ENCODE data around the gene CYB561A3.
A peak's percentile ranks its signal among the peaks of the same experiment; 100 is the strongest.
"Not testable (repeated sequence)": the region's sequence is repeated elsewhere in the genome, so short reads cannot be mapped to it uniquely, and the experiment has no call there.

CYB561A3 gene

DNA sequence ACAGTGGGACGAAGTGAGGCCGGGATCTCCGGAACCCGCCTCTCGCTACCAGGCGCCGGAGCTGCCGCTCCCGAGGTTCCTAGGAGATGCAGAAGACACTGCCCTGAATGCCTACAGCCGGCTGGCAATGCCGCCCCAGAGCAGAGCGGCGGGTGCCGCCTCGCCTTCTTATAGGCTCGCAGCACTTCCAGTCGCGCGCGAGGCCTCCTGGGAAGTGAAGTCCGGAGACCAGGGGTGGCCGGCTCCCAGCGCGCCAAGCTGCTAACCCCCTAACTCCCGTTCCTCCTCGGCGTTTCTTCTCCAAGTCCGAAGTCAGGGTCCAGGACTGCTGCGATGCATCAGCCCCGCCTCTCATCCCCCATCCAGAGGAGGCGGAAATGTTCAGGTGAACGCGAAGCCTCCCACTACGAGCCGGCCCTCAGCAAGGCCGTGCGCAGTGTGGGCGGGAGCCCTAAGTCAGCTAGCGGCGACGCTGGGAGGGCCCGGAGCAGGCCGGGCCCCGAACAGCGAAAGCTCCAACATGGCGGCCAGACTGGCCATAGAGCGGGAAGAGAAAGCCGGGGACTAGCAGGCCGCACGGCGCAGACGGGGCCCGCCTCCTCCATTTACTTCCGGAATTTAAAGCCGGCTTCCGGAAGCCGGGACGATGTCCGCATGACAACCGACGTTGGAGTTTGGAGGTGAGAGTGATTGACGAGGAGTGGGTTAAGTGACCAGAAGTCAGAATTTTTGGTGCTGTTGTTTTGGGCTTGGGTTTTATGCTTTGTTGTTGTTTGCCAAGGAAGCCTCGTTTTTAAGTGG, at the start of gene CYB561A3, which contains the start of gene TMEM138:
CYB561A3 (minus strand) TSS at position 142 of the 801 bp plus-strand sequence. CDS start 5,169 bp downstream, outside the sequence.
TMEM138 (plus strand) TSS at position 634 of the 801 bp plus-strand sequence. CDS start 2,017 bp downstream, outside the sequence.
- peak; percentile 93 for DNase-seq (ENCODE audit: low spot score)

DNA sequence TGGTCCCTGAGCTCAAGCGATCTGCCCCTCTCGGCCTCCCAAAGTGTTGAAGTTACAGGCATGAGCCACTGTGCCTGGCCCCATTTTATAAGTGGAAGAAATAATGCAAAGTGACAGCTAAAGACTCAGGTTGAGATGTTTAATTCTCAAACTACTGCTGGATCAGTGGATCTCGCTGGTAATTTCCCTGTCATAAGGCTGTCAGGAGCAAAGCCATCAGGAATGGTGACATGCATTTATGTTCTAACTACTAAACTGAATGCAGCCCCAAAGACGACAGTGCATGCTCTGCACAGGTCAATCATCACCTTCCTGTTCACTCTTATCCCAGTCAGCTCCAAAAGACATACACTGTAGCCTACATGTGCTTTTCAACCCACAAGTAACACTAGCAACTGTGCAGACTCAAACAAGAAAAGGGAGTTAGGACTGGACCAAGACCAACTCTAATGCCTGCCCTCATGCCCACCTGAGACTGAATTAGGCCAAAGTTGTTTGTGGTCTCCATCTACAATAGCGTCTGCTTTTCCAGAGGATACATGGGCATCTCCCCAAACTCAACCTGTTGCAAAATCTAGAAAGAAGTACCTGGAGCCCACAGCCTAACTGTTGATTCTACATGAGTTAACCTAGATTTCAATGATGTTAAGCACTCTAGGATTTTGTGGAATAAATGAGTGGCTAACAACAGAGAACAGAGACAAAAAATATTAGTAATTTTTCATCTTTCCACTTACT, 45.5 kb upstream of the CYB561A3 start:
- DNase-seq (ENCODE audit: low spot score) = no peak

- DNase-seq (ENCODE audit: low spot score) = no peak
Observed at GRCh38 chr11:61406067-61406466, 44.4 kb upstream of the CYB561A3 start.

- DNase-seq (ENCODE audit: low spot score) = no peak
Observed at GRCh38 chr11:61404641-61405040, 43.0 kb upstream of the CYB561A3 start.

DNA sequence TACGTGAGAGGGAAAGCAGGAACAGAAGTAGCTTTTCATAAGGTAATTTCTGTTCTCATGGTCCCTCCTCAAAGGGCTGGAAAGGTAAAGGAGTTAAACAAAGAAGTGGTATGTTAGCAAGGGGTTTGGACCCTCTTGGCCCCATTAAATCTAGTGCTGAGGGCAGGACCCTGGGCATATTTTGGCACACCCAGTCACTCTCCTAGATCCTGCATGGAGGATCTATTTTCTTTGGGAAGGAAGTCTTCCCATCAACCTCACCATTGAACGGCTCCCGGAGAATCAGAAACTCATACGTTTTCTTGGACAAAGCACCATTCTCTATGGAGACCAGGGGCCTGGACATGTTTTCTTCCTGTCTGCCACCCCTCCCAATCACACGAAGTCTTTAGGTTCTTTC, 42.4 kb upstream of the CYB561A3 start:
- DNase-seq (ENCODE audit: low spot score) = no peak

- DNase-seq (ENCODE audit: low spot score) = no peak
Observed at GRCh38 chr11:61403658-61404057, 42.0 kb upstream of the CYB561A3 start.

DNA sequence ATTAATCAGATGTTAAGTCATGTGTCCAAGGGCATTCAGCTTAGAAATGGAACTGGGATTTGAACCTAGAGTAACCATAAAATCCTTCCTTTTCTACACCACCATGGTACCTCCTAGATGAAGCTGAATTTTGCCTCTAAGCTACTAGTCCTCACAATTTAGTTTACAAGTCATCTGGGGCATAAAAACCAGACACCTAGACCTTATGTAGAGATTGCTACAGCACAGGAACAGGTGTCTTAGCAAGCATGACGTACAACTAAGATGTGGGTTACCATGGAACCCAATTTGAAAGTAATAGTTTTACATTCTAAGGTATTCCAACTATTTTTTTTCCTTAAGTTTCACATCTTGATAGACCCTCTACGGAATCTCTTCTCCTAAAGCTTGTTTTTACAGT, 39.9 kb upstream of the CYB561A3 start:
- DNase-seq (ENCODE audit: low spot score) = no peak

- no peak for DNase-seq (ENCODE audit: low spot score)
Observed at GRCh38 chr11:61401173-61401572, 39.5 kb upstream of the CYB561A3 start.

DNA sequence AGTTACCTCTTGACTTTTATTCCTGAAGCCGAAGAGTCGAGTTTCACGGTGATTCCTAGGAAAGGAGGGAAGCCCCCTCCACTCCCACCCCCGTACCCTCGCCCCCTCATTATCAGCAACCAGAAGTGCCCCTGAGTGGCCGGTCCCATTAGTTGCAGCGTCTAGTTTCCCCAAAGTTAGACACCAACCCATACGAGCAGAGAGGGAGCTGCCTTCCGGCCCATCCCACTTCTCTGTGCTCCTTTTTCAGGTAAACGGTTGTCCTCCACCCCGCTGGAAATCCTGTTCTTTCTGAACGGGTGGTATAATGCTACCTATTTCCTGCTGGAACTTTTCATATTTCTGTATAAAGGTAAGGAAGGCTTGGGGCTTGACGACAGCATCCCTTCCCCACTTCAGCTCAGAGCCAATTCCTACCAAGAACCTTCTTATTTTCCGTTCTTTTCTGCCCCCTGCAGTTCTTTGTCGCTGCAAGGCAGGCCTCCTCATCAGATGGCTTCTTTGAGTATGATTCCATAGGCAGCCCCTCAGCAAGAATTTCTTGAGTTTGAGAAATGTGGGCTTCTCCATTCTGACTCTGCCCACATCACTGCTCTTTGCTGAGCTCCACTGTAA, 31.4 kb upstream of the CYB561A3 start:
- DNase-seq (ENCODE audit: low spot score) = no peak

DNA sequence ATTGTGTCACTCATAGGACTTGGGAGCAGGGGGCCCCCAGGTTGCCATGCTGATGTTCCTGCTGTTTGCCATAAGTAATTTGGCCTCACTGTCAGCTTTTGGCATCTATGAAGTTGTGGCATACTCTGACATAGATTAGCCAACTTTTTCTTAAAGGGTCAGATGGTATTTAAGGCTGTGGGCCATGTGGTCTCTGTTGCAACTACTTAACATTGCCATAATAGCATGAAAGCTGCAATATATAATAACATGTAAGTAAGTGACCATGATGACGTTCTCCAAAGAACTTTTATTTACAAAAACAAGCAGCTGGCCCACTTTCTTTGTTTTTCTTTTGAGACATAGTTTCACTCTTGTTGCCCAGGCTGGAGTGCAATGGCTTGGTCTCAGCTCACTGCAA, 28.5 kb upstream of the CYB561A3 start:
- no peak for DNase-seq (ENCODE audit: low spot score)

- DNase-seq (ENCODE audit: low spot score) = no peak
Observed at GRCh38 chr11:61384271-61385242, 22.9 kb upstream of the CYB561A3 start.

GRCh38 chr11:61383859-61384258, 22.2 kb upstream of the CYB561A3 start:
- DNase-seq (ENCODE audit: low spot score) = not testable (repeated sequence)

DNA sequence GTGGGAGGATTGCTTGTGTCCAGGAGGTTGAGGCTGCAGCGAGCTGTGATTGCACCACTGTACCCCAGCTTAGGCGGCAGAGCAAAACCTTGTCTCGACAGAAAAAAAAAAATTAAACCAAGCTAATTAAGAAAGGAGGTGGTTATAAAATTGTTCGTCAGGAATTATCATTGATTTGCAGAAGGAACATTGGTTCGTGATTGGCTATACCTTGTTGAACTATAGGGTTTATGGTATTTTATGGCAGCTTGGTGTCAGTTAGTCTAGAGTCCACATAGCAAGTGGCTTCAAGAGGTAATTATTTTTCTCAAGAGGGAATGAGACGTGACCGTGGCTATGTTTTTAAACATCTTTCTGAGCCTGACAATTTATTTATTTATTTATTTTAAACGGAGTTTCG, 19.2 kb upstream of the CYB561A3 start:
- DNase-seq (ENCODE audit: low spot score) = no peak

DNA sequence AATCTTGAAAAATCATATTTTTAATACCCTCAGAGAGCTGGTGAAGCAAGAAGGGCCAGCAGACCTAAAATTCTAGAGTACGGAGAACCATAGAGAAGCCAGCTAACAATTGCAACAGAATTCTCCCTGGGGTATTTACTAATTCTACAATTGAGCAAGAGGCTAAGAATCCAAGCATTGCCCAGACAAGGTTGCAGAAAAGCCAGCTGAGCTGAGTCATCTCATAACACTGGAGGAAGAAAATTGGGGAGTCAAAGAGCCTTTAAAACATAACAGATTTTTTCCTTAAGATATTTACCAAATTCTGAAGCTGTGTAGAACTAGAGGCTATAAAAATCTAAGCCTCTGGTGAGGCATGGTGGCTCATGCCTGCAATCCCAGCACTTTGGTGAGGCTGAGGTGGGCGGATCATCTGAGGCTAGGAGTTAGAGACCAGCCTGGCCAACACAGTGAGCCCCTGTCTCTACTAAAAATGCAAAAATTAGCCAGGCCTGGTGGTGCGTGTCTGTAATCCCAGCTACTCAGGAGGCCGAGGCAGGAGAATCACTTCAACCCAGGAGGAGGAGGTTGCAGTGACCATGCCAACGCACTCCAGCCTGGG, 17.1 kb upstream of the CYB561A3 start:
- no peak for DNase-seq (ENCODE audit: low spot score)

GRCh38 chr11:61377461-61378160, 15.9 kb upstream of the CYB561A3 start:
- DNase-seq (ENCODE audit: low spot score) = no peak

DNA sequence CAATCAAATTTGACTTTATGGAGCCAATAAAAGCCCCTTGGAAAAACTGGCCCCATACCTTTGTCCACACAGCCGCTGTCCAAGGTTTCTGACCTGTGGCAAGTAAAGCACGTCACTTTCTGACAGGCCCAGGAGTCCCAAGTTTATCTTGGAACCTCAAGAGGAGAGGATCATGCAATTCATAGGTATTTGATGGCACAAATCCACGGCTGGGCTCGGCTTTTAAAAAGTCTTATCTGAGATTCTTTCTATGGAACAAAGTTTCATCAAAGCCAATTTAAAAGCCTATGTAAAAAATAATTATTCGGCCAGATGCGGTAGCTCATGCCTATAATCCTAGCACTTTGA, 14.1 kb upstream of the CYB561A3 start:
- DNase-seq (ENCODE audit: low spot score) = no peak

GRCh38 chr11:61372659-61373420, 11.2 kb upstream of the CYB561A3 start:
- DNase-seq (ENCODE audit: low spot score) = no peak

DNA sequence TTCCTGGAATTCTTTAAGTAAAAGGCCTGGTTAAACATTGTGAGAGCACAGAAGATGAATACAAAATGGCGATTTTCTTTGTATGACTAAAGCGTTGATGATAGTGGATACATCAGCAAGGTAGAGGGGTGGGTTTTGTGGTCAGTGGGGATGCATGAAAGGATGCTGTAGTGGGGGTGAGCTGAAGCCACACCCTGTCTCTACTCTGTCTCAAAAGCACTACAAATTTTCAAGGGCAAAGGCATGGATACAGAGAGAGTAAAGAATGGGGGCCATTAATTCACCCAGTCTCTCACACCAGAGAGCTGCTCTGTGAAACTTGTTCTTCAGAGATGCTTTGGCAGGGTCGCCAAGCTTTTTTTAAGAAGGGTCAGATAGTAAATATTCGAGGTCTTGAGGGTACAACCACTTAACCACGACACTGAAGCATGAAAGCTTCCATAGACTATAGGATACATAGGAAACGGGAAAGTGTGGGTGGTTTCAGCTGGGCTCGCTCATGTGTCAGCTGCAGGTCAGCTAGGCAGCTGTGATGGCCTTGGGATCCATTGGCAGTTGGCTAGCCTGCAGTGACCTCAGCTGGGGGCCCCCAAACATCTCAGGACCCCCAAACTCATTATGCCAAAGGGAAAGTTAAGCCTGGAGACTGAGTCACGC, 8.8 kb upstream of the CYB561A3 start:
- no peak for DNase-seq (ENCODE audit: low spot score)
